H1 (cell line): ENCODE data around the gene SPTLC3. TPM values are rescaled to one million over a fixed set of nuclear protein-coding genes. Genes with fewer than 3 reads are reported as not detected.

Experiments used
- CTCF ChIA-PET: fragments of 300-600 bp; sonication (Branson Sonifier 250); formaldehyde crosslinking; loops from one replicate; lab custom pipeline; 2021; ENCODE audit not compliant: partially characterized antibody; lab: Charles Lee
- POLR2A ChIA-PET: fragments of 300-600 bp; sonication (Branson Sonifier 250); formaldehyde crosslinking; loops from one replicate; lab custom pipeline; 2021; ENCODE audit warnings: inconsistent platforms; ENCODE audit not compliant: partially characterized antibody; lab: Charles Lee
- DNase-seq, 2 experiments: peaks; one replicate each; pipeline versions ENCODE4 v3.0.0 to v3.0.0-alpha.2; 2010 to 2022; ENCODE audit warnings: low spot score in 2 of 2, low read depth in 1 of 2, mixed read lengths in 1 of 2
- FAIRE-seq: peaks from 2 replicates; lab custom pipeline; 2011; peaks lifted over from hg19 to GRCh38; lab: Jason Lieb, UNC
- H2AFZ ChIP-seq: 2 replicates; pipeline ENCODE4 v1.8.1; 2012; ENCODE audit warnings: low read length, inconsistent platforms
- H2AK5ac ChIP-seq: 2 replicates; pipeline ENCODE4 v1.6.1; 2013; ENCODE audit warnings: low read depth, low read length
- H2BK120ac ChIP-seq: replicated peaks from 2 replicates; pipeline ENCODE3; 2013; ENCODE audit warnings: low read depth, low read length, inconsistent platforms
- H2BK12ac ChIP-seq: 2 replicates; pipeline ENCODE4 v1.6.1; 2013; ENCODE audit warnings: low read depth, low read length
- H2BK15ac ChIP-seq: 2 replicates; pipeline ENCODE4 v1.6.1; 2013; ENCODE audit warnings: low read length
- H2BK20ac ChIP-seq: 2 replicates; pipeline ENCODE4 v1.6.1; 2013; ENCODE audit warnings: low read length
- H2BK5ac ChIP-seq: 2 replicates; pipeline ENCODE4 v1.6.1; 2013; ENCODE audit warnings: low read depth, low read length
- H3K14ac ChIP-seq: 2 replicates; pipeline ENCODE4 v1.6.1; 2013; ENCODE audit warnings: inconsistent platforms; ENCODE audit not compliant: insufficient read length
- H3K18ac ChIP-seq: 2 replicates; pipeline ENCODE4 v1.6.1; 2013; ENCODE audit warnings: low read length; ENCODE audit errors: extremely low read depth
- H3K23ac ChIP-seq: 2 replicates; pipeline ENCODE4 v1.6.1; 2013; ENCODE audit warnings: inconsistent platforms; ENCODE audit not compliant: insufficient read length
- H3K23me2 ChIP-seq: 2 replicates; pipeline ENCODE4 v1.6.1; 2013; ENCODE audit warnings: low read depth, low read length
- H3K27ac ChIP-seq: 2 replicates; pipeline ENCODE4 v1.6.1; 2011; ENCODE audit warnings: low read depth, low read length, inconsistent platforms
- H3K27me3 ChIP-seq, 4 experiments: replicated peaks in 1 of 4; 1 replicate in 1 of 4; 2 replicates in 3 of 4; pipeline versions ENCODE4 v1.6.1 to v1.8.1; 2011 to 2013; ENCODE audit warnings: low read length in 3 of 4, mild to moderate bottlenecking in 3 of 4, inconsistent platforms in 2 of 4, mixed read lengths in 2 of 4, moderate library complexity in 1 of 4; ENCODE audit not compliant: control insufficient read depth in 3 of 4, insufficient read depth in 3 of 4; ENCODE audit errors: extremely low read depth in 1 of 4
- H3K36me3 ChIP-seq, 4 experiments: 2 replicates each; pipeline versions ENCODE4 v1.6.1 to v1.8.1; 2011 to 2013; ENCODE audit warnings: mild to moderate bottlenecking in 4 of 4, low read length in 3 of 4, moderate library complexity in 2 of 4, control low read depth in 1 of 4, inconsistent platforms in 1 of 4; ENCODE audit not compliant: insufficient read depth in 4 of 4, control insufficient read depth in 2 of 4
- H3K4ac ChIP-seq: replicated peaks from 2 replicates; pipeline ENCODE3; 2013; ENCODE audit warnings: low read length, low read depth, mixed read lengths, inconsistent platforms; ENCODE audit not compliant: insufficient read length
- H3K4me1 ChIP-seq, 4 experiments: replicated peaks in 1 of 4; 1 replicate in 1 of 4; 2 replicates in 3 of 4; pipeline versions ENCODE4 v1.6.1 to v1.8.1; 2011 to 2013; ENCODE audit warnings: low read length in 3 of 4, inconsistent platforms in 2 of 4, mixed read lengths in 1 of 4; ENCODE audit not compliant: insufficient read depth in 4 of 4, control insufficient read depth in 3 of 4
- H3K4me2 ChIP-seq, 2 experiments: 2 replicates each; pipeline versions ENCODE4 v1.6.1 to v1.8.1; 2011 to 2013; ENCODE audit warnings: low read depth in 2 of 2, low read length in 2 of 2, control low read depth in 1 of 2, inconsistent platforms in 1 of 2, mild to moderate bottlenecking in 1 of 2; ENCODE audit not compliant: insufficient read depth in 1 of 2
- H3K4me3 ChIP-seq, 4 experiments: fragments of 200-600, 300-600 bp in 1 of 4; sonication (generic), shearing (Covaris generic), sonication (Bioruptor Twin) in 1 of 4; 2 replicates each; pipeline versions ENCODE4 v1.5.1 to v1.8.1; 2011 to 2016; ENCODE audit warnings: low read length in 4 of 4, low read depth in 3 of 4, control low read depth in 2 of 4, inconsistent platforms in 2 of 4, mild to moderate bottlenecking in 2 of 4, mixed read lengths in 1 of 4, moderate library complexity in 1 of 4; ENCODE audit not compliant: insufficient read depth in 2 of 4; ENCODE audit errors: extremely low read depth in 1 of 4
- H3K56ac ChIP-seq: replicated peaks from 2 replicates; pipeline ENCODE3; 2013; ENCODE audit warnings: low read depth, mild to moderate bottlenecking, mixed read lengths, low read length, inconsistent platforms; ENCODE audit not compliant: insufficient read length
- H3K79me1 ChIP-seq: 2 replicates; pipeline ENCODE4 v1.6.1; 2013; ENCODE audit warnings: low read depth, low read length, control low read depth
- H3K79me2 ChIP-seq, 2 experiments: 2 replicates each; pipeline versions ENCODE4 v1.6.1 to v1.8.1; 2012 to 2013; ENCODE audit warnings: low read length in 2 of 2, mild to moderate bottlenecking in 2 of 2, inconsistent platforms in 1 of 2; ENCODE audit not compliant: insufficient read depth in 2 of 2, control insufficient read depth in 1 of 2
- H3K9ac ChIP-seq, 4 experiments: replicated peaks in 1 of 4; 1 replicate in 1 of 4; 2 replicates in 3 of 4; pipeline versions ENCODE4 v1.6.1 to v1.8.1; 2011 to 2013; ENCODE audit warnings: low read depth in 3 of 4, low read length in 3 of 4, control low read depth in 2 of 4, mild to moderate bottlenecking in 2 of 4, moderate library complexity in 2 of 4, inconsistent platforms in 1 of 4; ENCODE audit errors: extremely low read depth in 1 of 4
- H3K9me3 ChIP-seq, 2 experiments: 2 replicates each; pipeline versions ENCODE4 v1.6.1 to v1.8.1; 2012 to 2013; ENCODE audit warnings: mild to moderate bottlenecking in 2 of 2, moderate library complexity in 2 of 2, control low read depth in 1 of 2, inconsistent platforms in 1 of 2, low read depth in 1 of 2, low read length in 1 of 2, mixed read lengths in 1 of 2; ENCODE audit not compliant: insufficient read depth in 2 of 2
- H4K20me1 ChIP-seq, 2 experiments: replicated peaks in 1 of 2; 2 replicates each; pipeline versions ENCODE3 to v1.8.1; 2011 to 2013; ENCODE audit warnings: inconsistent platforms in 2 of 2, low read length in 2 of 2, mild to moderate bottlenecking in 1 of 2; ENCODE audit not compliant: insufficient read depth in 2 of 2, control insufficient read depth in 1 of 2
- H4K5ac ChIP-seq: 2 replicates; pipeline ENCODE4 v1.6.1; 2013; ENCODE audit warnings: low read length, low read depth, mixed read lengths, inconsistent platforms; ENCODE audit not compliant: insufficient read length
- H4K8ac ChIP-seq: 2 replicates; pipeline ENCODE4 v1.8.0; 2013; ENCODE audit warnings: mild to moderate bottlenecking, moderate library complexity, low read length, inconsistent platforms; ENCODE audit not compliant: insufficient read depth; ENCODE audit errors: extremely low read depth
- H4K91ac ChIP-seq: replicated peaks from 2 replicates; pipeline ENCODE3; 2013; ENCODE audit warnings: low read length, mixed read lengths, inconsistent platforms; ENCODE audit not compliant: insufficient read length
- CBX8 ChIP-seq: fragments of 300-800, 300-1000 bp; sonication (generic); IDR thresholded peaks from 2 replicates; pipeline ENCODE4 v1.7.1; 2016; ENCODE audit warnings: low read depth, low read length, borderline replicate concordance
- CREB1 ChIP-seq: IDR thresholded peaks from 2 replicates; pipeline ENCODE4 v1.6.1; 2012; ENCODE audit warnings: inconsistent platforms
- HDAC2 ChIP-seq, 2 experiments: fragments of 300-600 bp in 1 of 2; sonication (generic) in 1 of 2; IDR thresholded peaks; 2 replicates each; pipeline ENCODE4 v1.6.1; 2011 to 2012; ENCODE audit warnings: low read depth in 2 of 2, low read length in 2 of 2, mild to moderate bottlenecking in 2 of 2, moderate library complexity in 2 of 2, borderline replicate concordance in 1 of 2, inconsistent platforms in 1 of 2
- KDM1A ChIP-seq: fragments of 200-600, 300-600 bp; sonication (generic); IDR thresholded peaks from 2 replicates; pipeline ENCODE4 v1.7.1; 2016; ENCODE audit warnings: mild to moderate bottlenecking, low read length, borderline replicate concordance
- KDM4A ChIP-seq: IDR thresholded peaks from one replicate; pipeline ENCODE4 v1.7.1; 2012; ENCODE audit warnings: low read depth, mild to moderate bottlenecking, moderate library complexity, low read length, inconsistent platforms; ENCODE audit not compliant: severe bottlenecking
- RBBP5 ChIP-seq: IDR thresholded peaks from 2 replicates; pipeline ENCODE4 v1.7.1; 2012; ENCODE audit warnings: low read depth, mild to moderate bottlenecking, inconsistent platforms, low read length, moderate library complexity, borderline replicate concordance
- TAF7 ChIP-seq: optimal IDR thresholded peaks from 2 replicates; pipeline ENCODE3; 2011; ENCODE audit warnings: low read depth, mild to moderate bottlenecking, inconsistent platforms, low read length, moderate library complexity, borderline replicate concordance
- YY1 ChIP-seq: IDR thresholded peaks from 2 replicates; pipeline ENCODE4 v1.6.1; 2011; ENCODE audit warnings: low read depth, mild to moderate bottlenecking, low read length
- ZNF274 ChIP-seq: IDR thresholded peaks from 2 replicates; pipeline ENCODE4 v1.7.0; 2012; ENCODE audit warnings: low read length, borderline replicate concordance; ENCODE audit errors: extremely low read depth
- WGBS, 2 experiments: shearing (Covaris generic) in 1 of 2; methylation state at CpG; one replicate each; pipeline versions ENCODE4 v1.1.6 to v1.1.7; 2013 to 2015; ENCODE audit warnings: low lambda C conversion rate in 2 of 2, mixed read lengths in 2 of 2, inconsistent platforms in 1 of 2, low coverage in 1 of 2, missing lambda C conversion rate in 1 of 2; ENCODE audit not compliant: insufficient replicate concordance in 2 of 2, insufficient coverage in 1 of 2, insufficient read length in 1 of 2; ENCODE audit errors: extremely low coverage in 1 of 2, missing lambda C conversion rate in 1 of 2; 5-methylcytosine and 5-hydroxymethylcytosine counted together
- polyA plus RNA-seq, 7 experiments: library from polyadenylated mRNA; depleted of rRNA in 3 of 7; stranded (reverse) in 5 of 7; unstranded in 2 of 7; fragments of >200 nt in 5 of 7; fragments of 200-250 nt in 2 of 7; gene quantifications; 1 replicate in 5 of 7; 2 replicates in 1 of 7; 4 replicates in 1 of 7; pipeline versions ENCODE4 v1.2.1 to v1.2.3, GENCODE V29; 2011 to 2013; ENCODE audit warnings: missing spikeins in 2 of 7, mixed read lengths in 2 of 7
- total RNA-seq: library from RNA; stranded (reverse); fragmentation: NEBNext Ultra II Directional; extraction: Animal tissue kit (Norgen Biotek cat#: 25700); gene quantifications from 2 replicates; pipeline ENCODE4 v1.2.1, GENCODE V29; 2021

SPTLC3 gene
- total and polyA plus RNA-seq, 2 of the 8 experiments (the other 6 are each of a cell fraction or from before 2014, with no cell fraction given) = 0.23 to 0.82 TPM

DNA sequence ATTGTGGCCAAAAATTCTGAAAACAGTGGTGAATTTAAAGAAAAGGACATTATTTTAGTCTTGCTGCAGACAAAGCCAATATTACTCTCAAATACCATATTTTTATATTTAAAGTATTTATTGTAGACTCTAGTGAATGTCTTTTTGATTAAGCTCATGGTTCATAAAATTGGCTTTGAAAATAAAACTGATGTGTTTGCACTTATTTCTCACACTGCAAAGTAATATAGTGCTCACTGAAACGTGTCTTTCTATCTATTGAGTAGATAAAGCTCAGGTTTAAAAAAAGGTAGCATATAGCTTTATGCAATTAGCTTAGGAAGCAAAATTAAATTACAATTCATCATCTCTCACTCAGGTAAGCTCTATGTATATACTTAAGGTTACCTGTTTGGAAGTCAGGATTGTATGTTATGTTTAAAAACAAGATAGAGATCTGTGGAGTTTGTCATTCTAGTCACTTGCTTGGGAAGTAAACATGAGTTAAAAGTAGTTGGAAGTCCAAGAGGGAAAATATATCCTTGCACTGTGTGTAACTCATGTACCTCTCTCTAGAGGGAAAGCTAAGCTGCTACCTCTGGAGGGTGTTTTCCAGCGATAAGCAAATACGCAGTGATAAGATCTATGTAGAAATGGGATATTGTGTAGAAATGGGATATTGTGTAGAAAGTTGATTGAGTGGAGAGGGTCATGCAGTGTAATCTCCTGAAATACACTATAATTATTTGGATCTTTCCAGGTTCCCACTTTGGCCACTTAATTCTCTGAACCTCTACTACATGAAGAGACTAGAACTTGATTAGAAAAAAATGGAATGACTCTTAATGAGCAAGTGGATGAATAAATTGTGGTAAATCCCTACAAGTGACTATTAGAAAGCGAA is 29.9 kb upstream of the SPTLC3 start:
- Histone ChIP-seq H2AFZ (no peak overlapping the region), H3K36me3 (no peaks in the 10 kb centered on the region), H4K8ac (no peak overlapping the region), H3K4me2 (no peak overlapping the region), H3K23me2 (peaks cover 2% of the 10 kb centered on the region; the same call in 1 of the 2 replicates), H4K5ac (no peak overlapping the region), H2BK120ac (no peak overlapping the region), H3K9me3 (no peaks in the 10 kb centered on the region), H3K4ac (no peak overlapping the region), H3K4me3 (no peak overlapping the region), H2BK20ac (no peak overlapping the region), H2BK5ac (no peak overlapping the region), H3K56ac (no peak overlapping the region), H4K20me1 (no peaks in the 10 kb centered on the region), H3K27ac (no peak overlapping the region), H3K79me2 (no peaks in the 10 kb centered on the region), H2BK15ac (no peak overlapping the region), H3K79me1 (no peaks in the 10 kb centered on the region), H3K23ac (no peak overlapping the region), H2AK5ac (no peak overlapping the region), H3K27me3 (no peaks in the 10 kb centered on the region), H3K4me1 (no peaks in the 10 kb centered on the region), H3K18ac (no peak overlapping the region), H3K9ac (no peak overlapping the region), H2BK12ac (no peak overlapping the region), H3K14ac (no peak overlapping the region), H4K91ac (no peak overlapping the region)
- DNase-seq = no peak
- FAIRE-seq = no peak
- ChIA-PET CTCF (interaction anchor here (0.7 kb wide), 1 partner anchor 324 kb away, joined by 4 read pairs; no protein-coding TSS in a partner anchor), POLR2A (no interaction called here)
- TF ChIP-seq RBBP5 (no peak), KDM4A (no peak), TAF7 (no peak), YY1 (no peak), KDM1A (no peak), HDAC2 (IDR thresholded peaks at IDR 0.05; ENCODE audit: borderline replicate concordance in 1 of 2, low read depth in 2 of 2, low read length in 2 of 2) (no peak), ZNF274 (no peak), CBX8 (no peak), CREB1 (no peak)
- WGBS, 2 experiments = 84 to 100% methylated on average over 1 to 4 of the region's 4 CpGs
